ENCODE measurements around the gene IMMP2L. TPM values are rescaled to one million over a fixed set of nuclear protein-coding genes. Genes with fewer than 3 reads are reported as not detected.

The IMMP2L gene
- total and polyA plus RNA-seq, 2 donors (not counting 3 experiments of a cell fraction or from before 2014, with no cell fraction given): 9.9 to 11.8 TPM

DNA sequence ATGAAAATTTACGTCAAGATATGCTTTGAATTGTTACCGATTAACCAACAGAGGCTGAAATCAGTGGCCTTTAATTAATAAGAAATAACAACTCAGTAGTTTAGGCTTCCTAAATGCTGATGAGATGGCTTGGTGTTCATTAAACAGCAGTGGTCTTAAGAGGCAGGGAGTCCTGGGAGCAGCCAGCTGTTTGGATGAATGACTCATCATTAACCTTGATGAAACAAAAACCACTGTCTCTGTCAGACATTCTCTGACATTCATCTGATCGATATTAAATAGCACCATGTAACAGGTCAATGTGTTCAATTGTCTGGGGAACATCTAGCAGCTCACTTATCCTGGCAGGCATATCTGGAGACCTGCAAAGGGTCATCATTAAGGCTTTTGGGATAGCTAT, 705.6 kb downstream of the IMMP2L start:
- intact Hi-C loops (cut with micrococcal nuclease): no loop called here
- TF ChIP-seq EZH2 (IDR thresholded peaks at IDR 0.05; ENCODE audit: borderline replicate concordance, low read depth, low read length, severe bottlenecking): no peak
- no peak for TF ChIP-seq FOS (IDR thresholded peaks at IDR 0.05; ENCODE audit: borderline replicate concordance, insufficient read depth, low read length)
- TF ChIP-seq, protein P1, sequence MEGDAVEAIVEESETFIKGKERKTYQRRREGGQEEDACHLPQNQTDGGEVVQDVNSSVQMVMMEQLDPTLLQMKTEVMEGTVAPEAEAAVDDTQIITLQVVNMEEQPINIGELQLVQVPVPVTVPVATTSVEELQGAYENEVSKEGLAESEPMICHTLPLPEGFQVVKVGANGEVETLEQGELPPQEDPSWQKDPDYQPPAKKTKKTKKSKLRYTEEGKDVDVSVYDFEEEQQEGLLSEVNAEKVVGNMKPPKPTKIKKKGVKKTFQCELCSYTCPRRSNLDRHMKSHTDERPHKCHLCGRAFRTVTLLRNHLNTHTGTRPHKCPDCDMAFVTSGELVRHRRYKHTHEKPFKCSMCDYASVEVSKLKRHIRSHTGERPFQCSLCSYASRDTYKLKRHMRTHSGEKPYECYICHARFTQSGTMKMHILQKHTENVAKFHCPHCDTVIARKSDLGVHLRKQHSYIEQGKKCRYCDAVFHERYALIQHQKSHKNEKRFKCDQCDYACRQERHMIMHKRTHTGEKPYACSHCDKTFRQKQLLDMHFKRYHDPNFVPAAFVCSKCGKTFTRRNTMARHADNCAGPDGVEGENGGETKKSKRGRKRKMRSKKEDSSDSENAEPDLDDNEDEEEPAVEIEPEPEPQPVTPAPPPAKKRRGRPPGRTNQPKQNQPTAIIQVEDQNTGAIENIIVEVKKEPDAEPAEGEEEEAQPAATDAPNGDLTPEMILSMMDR (IDR thresholded peaks at IDR 0.05; ENCODE audit: extremely low read depth in 1 of 2, insufficient read depth in 1 of 2, low read depth in 1 of 2, low read length in 2 of 2): no peak
- TF ChIP-seq, protein P2, sequence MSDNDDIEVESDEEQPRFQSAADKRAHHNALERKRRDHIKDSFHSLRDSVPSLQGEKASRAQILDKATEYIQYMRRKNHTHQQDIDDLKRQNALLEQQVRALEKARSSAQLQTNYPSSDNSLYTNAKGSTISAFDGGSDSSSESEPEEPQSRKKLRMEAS (IDR thresholded peaks at IDR 0.05; ENCODE audit: insufficient read depth, insufficient read length): no peak
- no peak for TF ChIP-seq POLR2A (IDR thresholded peaks at IDR 0.05; ENCODE audit: low read depth, low read length)
- TF ChIP-seq JUN (IDR thresholded peaks at IDR 0.05; ENCODE audit: borderline replicate concordance, insufficient read depth, insufficient read length, low read depth): no peak
- TF ChIP-seq GATA2 (IDR thresholded peaks at IDR 0.05; ENCODE audit: insufficient read depth, insufficient read length, low read depth, low read length): no peak
- no peak for TF ChIP-seq POLR2AphosphoS5 (IDR thresholded peaks at IDR 0.05; ENCODE audit: insufficient read depth, low read depth, low read length)
- no peak for TF ChIP-seq MYC (IDR thresholded peaks at IDR 0.05; ENCODE audit: low read depth, low read length)
- Histone ChIP-seq H4K20me1 (replicated peaks; ENCODE audit: control insufficient read depth, extremely low read depth, insufficient read depth, low read length) (no peaks in the 10 kb centered on the region), H3K36me3 (ENCODE audit: control insufficient read depth in 2 of 2, extremely low read depth in 1 of 2, insufficient read depth in 2 of 2, low read length in 2 of 2) (no peaks in the 10 kb centered on the region), H3K27me3 (ENCODE audit: control insufficient read depth in 2 of 2, insufficient read depth in 2 of 2, low read length in 2 of 2) (no peaks in the 10 kb centered on the region), H3K4me2 (ENCODE audit: insufficient read depth, low read length) (no peak overlapping the region), H3K79me2 (ENCODE audit: control insufficient read depth, insufficient read depth, low read length) (no peaks in the 10 kb centered on the region), H3K27ac (ENCODE audit: insufficient read depth, low read depth, low read length) (no peak overlapping the region), H3K9ac (replicated peaks; ENCODE audit: extremely low read depth, insufficient read depth, low read length) (no peak overlapping the region), H3K4me3 (replicated peaks in 1 of 3; ENCODE audit: insufficient read depth in 1 of 3, low read depth in 1 of 3, low read length in 3 of 3) (no peak overlapping the region), H3K9me1 (replicated peaks; ENCODE audit: control insufficient read depth, extremely low read depth, insufficient read depth, low read length) (no peaks in the 10 kb centered on the region), H3K4me1 (ENCODE audit: control insufficient read depth, extremely low read depth, insufficient read depth, low read length) (no peaks in the 10 kb centered on the region), H3K9me3 (replicated peaks; ENCODE audit: control insufficient read depth, insufficient read depth, low read length) (no peaks in the 10 kb centered on the region), H2AFZ (ENCODE audit: low read depth, low read length) (no peak overlapping the region)
- POLR2A ChIA-PET: no interaction called here
- FAIRE-seq (no peak), DNase-seq (ENCODE audit: low read depth, low spot score) (no peak)
- BruUV-seq (replicated peaks): no TSS peak
- dilution Hi-C loops (cut with MboI; ENCODE audit: extremely low pct_ligation_motif_present, low sequenced_read_pairs): no loop called here
- CTCF ChIA-PET: interaction anchor here (2.6 kb wide), 1 partner anchor 10 kb away, joined by 7 read pairs; no protein-coding TSS in a partner anchor
